H9 (cell line): ENCODE data around the gene STKLD1. TPM values are rescaled to one million over a fixed set of nuclear protein-coding genes. Genes with fewer than 3 reads are reported as not detected.

ENCODE experiments used
- DNase-seq: peaks from one replicate; pipeline ENCODE4 v3.0.0-alpha.2; 2017
- H2AFZ ChIP-seq: one replicate; pipeline ENCODE4 v1.6.1; 2013; ENCODE audit warnings: mild to moderate bottlenecking, low read length, control low read depth, moderate library complexity
- H2AK5ac ChIP-seq: 2 replicates; pipeline ENCODE4 v1.6.1; 2013; ENCODE audit warnings: low read length, control low read depth, mixed read lengths; ENCODE audit not compliant: insufficient read length
- H2BK120ac ChIP-seq: one replicate; pipeline ENCODE4 v1.6.1; 2013; ENCODE audit warnings: low read depth, mild to moderate bottlenecking, low read length, control low read depth, inconsistent platforms; ENCODE audit not compliant: poor library complexity, severe bottlenecking
- H2BK12ac ChIP-seq: 2 replicates; pipeline ENCODE4 v1.6.1; 2013; ENCODE audit warnings: low read length, control low read depth, mixed read lengths, low read depth; ENCODE audit not compliant: insufficient read length
- H2BK15ac ChIP-seq: 2 replicates; pipeline ENCODE4 v1.6.1; 2013; ENCODE audit warnings: low read depth, low read length, control low read depth
- H2BK20ac ChIP-seq: one replicate; pipeline ENCODE4 v1.6.1; 2013; ENCODE audit warnings: low read depth, mild to moderate bottlenecking, low read length, control low read depth, inconsistent platforms; ENCODE audit not compliant: poor library complexity, severe bottlenecking
- H2BK5ac ChIP-seq: 2 replicates; pipeline ENCODE4 v1.6.1; 2013; ENCODE audit warnings: low read length, control low read depth, mixed read lengths; ENCODE audit not compliant: insufficient read length
- H3K14ac ChIP-seq: 2 replicates; pipeline ENCODE4 v1.6.1; 2013; ENCODE audit warnings: low read length, control low read depth; ENCODE audit not compliant: insufficient read depth
- H3K18ac ChIP-seq: 2 replicates; pipeline ENCODE4 v1.6.1; 2013; ENCODE audit warnings: low read depth, mild to moderate bottlenecking, mixed read lengths, low read length, control low read depth; ENCODE audit not compliant: insufficient read length
- H3K23ac ChIP-seq: 2 replicates; pipeline ENCODE4 v1.6.1; 2013; ENCODE audit warnings: low read length, control low read depth, mixed read lengths, low read depth; ENCODE audit not compliant: insufficient read length
- H3K23me2 ChIP-seq: 2 replicates; pipeline ENCODE4 v1.6.1; 2013; ENCODE audit warnings: low read depth, mild to moderate bottlenecking, mixed read lengths, low read length, control low read depth; ENCODE audit not compliant: insufficient read length, poor library complexity, severe bottlenecking
- H3K27ac ChIP-seq: 2 replicates; pipeline ENCODE4 v1.5.1; 2013; ENCODE audit warnings: low read length, control low read depth, mixed read lengths, low read depth; ENCODE audit not compliant: insufficient read length
- H3K27me3 ChIP-seq: 2 replicates; pipeline ENCODE4 v1.6.1; 2013; ENCODE audit warnings: low read length, control low read depth, inconsistent platforms; ENCODE audit not compliant: insufficient read depth
- H3K4ac ChIP-seq: 2 replicates; pipeline ENCODE4 v1.6.1; 2013; ENCODE audit warnings: low read depth, mild to moderate bottlenecking, control low read depth, inconsistent platforms, low read length, moderate library complexity
- H3K4me1 ChIP-seq: 2 replicates; pipeline ENCODE4 v1.6.1; 2013; ENCODE audit warnings: low read length, control low read depth, inconsistent platforms; ENCODE audit not compliant: insufficient read depth
- H3K4me2 ChIP-seq: 2 replicates; pipeline ENCODE4 v1.6.1; 2013; ENCODE audit warnings: low read length, control low read depth, mixed read lengths; ENCODE audit not compliant: insufficient read length, insufficient read depth
- H3K56ac ChIP-seq: 2 replicates; pipeline ENCODE4 v1.6.1; 2013; ENCODE audit warnings: low read depth, mild to moderate bottlenecking, mixed read lengths, low read length, control low read depth; ENCODE audit not compliant: insufficient read length
- H3K79me1 ChIP-seq: 2 replicates; pipeline ENCODE4 v1.6.1; 2013; ENCODE audit warnings: low read depth, mild to moderate bottlenecking, moderate library complexity, low read length, control low read depth, inconsistent platforms; ENCODE audit not compliant: insufficient read depth, poor library complexity, severe bottlenecking
- H3K79me2 ChIP-seq: 2 replicates; pipeline ENCODE4 v1.6.1; 2013; ENCODE audit warnings: low read length, control low read depth, inconsistent platforms; ENCODE audit not compliant: insufficient read depth
- H3K9ac ChIP-seq: 2 replicates; pipeline ENCODE4 v1.6.1; 2013; ENCODE audit warnings: low read length, control low read depth, mixed read lengths; ENCODE audit not compliant: insufficient read length; ENCODE audit errors: extremely low read depth
- H3K9me3 ChIP-seq: one replicate; pipeline ENCODE4 v1.6.1; 2013; ENCODE audit warnings: low read depth, low read length, inconsistent platforms; ENCODE audit not compliant: control insufficient read depth
- H3T11ph ChIP-seq: one replicate; pipeline ENCODE4 v1.6.1; 2013; ENCODE audit warnings: mild to moderate bottlenecking, low read length, control low read depth, inconsistent platforms
- H4K20me1 ChIP-seq: one replicate; pipeline ENCODE4 v1.6.1; 2013; ENCODE audit not compliant: control insufficient read depth, insufficient read length, insufficient read depth
- H4K5ac ChIP-seq: 2 replicates; pipeline ENCODE4 v1.6.1; 2013; ENCODE audit warnings: low read depth, mild to moderate bottlenecking, mixed read lengths, low read length, control low read depth; ENCODE audit not compliant: insufficient read length
- H4K8ac ChIP-seq: replicated peaks from 2 replicates; pipeline ENCODE4 v1.6.1; 2013; ENCODE audit warnings: low read length, control low read depth, mixed read lengths, low read depth; ENCODE audit not compliant: insufficient read length
- H4K91ac ChIP-seq: 2 replicates; pipeline ENCODE4 v1.6.1; 2013; ENCODE audit warnings: low read depth, mild to moderate bottlenecking, moderate library complexity, mixed read lengths, low read length, control low read depth; ENCODE audit not compliant: insufficient read length
- H3K27ac Mint-ChIP-seq, 3 experiments: 2 replicates in 2 of 3; 3 replicates in 1 of 3; pipeline ENCODE4 v1.8.0; 2020 to 2021; ENCODE audit warnings: mixed read lengths in 3 of 3, mild to moderate bottlenecking in 1 of 3, moderate library complexity in 1 of 3
- H3K27me3 Mint-ChIP-seq: 2 replicates; pipeline ENCODE4 v1.8.0; 2021; ENCODE audit warnings: low read depth, mild to moderate bottlenecking, moderate library complexity, mixed read lengths
- H3K36me3 Mint-ChIP-seq, 3 experiments: 2 replicates in 2 of 3; 3 replicates in 1 of 3; pipeline ENCODE4 v1.8.0; 2020 to 2021; ENCODE audit warnings: low read depth in 3 of 3, mixed read lengths in 3 of 3; ENCODE audit not compliant: insufficient read depth in 1 of 3
- H3K4me1 Mint-ChIP-seq, 2 experiments: 2 replicates each; pipeline ENCODE4 v1.8.0; 2020; ENCODE audit warnings: mixed read lengths in 2 of 2
- H3K4me3 Mint-ChIP-seq, 2 experiments: 2 replicates in 1 of 2; 3 replicates in 1 of 2; pipeline ENCODE4 v1.8.0; 2020 to 2021; ENCODE audit warnings: mild to moderate bottlenecking in 2 of 2, mixed read lengths in 2 of 2, moderate library complexity in 1 of 2
- H3K9me3 Mint-ChIP-seq, 2 experiments: 2 replicates in 1 of 2; 3 replicates in 1 of 2; pipeline ENCODE4 v1.8.0; 2020; ENCODE audit warnings: mild to moderate bottlenecking in 2 of 2, mixed read lengths in 2 of 2, moderate library complexity in 1 of 2
- WGBS: extraction: QIAGEN DNeasy Blood & Tissue Kit; methylation state at CpG from one replicate; pipeline ENCODE4 v1.1.7; 2013; ENCODE audit warnings: missing lambda C conversion rate, low lambda C conversion rate, mixed read lengths; ENCODE audit not compliant: insufficient read length; ENCODE audit errors: extremely low coverage; 5-methylcytosine and 5-hydroxymethylcytosine counted together
- total RNA-seq: library from RNA; stranded (reverse); gene quantifications from 2 replicates; pipeline ENCODE4 v1.2.1, GENCODE V29; 2021
- TF ChIP-seq, protein P1 (sequence below): fragments of 200-600 bp; sonication (generic); conservative IDR thresholded peaks from 3 replicates; pipeline ENCODE4 v1.8.0; 2021; ENCODE audit warnings: antibody characterized with exemption, mild to moderate bottlenecking

Gene STKLD1
- total RNA-seq, 1 experiment from 2014 or later = 0.57 TPM

DNA sequence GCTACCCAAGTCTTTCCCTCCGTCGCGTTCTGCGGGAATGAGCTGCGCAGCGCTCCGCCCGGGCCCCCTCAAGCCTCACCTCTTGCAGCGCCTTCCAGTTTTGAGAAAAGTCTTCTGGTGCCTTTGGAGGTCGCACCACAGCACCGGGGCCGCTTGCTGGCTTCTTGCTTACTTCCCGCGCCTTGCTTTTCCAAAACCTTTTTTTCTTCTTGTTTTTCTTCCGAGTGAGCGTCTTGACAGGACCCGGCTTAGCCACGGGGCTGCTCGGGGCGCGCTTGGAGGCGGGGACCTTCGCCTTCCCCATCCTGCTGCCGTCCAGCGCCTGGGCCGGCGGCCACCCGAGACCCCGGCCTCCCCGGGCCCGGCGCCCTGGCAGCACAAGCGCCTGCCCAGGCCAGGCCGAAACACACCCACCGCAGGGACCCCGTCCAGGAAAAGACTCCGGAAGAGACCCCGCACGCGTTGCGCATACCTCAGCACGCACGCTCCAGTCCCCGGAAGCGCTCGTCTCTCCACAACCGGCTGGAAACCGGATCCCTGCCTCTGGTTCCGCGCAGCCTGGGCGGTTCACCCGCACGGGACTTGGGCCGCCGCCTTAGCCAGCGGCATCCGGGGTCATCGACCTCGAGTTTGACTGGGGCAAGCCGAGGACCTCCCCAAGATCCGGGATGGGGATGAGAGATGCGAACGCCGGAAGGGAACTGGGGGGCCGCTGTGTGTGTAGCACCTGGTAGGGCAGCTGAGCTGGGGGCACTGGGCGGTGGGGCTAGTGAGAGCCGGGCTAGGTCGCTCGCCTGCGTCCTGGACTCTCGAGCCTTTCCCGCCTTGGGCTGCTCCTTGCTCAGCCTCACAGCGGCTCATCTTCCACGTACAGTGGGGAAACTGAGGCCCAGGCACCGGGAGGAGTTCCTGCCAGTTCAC, 41.6 kb downstream of the STKLD1 start, which contains the start of gene REXO4:
TSS of gene REXO4 (minus strand) at position 470 of the 921 bp plus-strand sequence. CDS start at position 304, 166 bp downstream.
- TF ChIP-seq, protein P1, sequence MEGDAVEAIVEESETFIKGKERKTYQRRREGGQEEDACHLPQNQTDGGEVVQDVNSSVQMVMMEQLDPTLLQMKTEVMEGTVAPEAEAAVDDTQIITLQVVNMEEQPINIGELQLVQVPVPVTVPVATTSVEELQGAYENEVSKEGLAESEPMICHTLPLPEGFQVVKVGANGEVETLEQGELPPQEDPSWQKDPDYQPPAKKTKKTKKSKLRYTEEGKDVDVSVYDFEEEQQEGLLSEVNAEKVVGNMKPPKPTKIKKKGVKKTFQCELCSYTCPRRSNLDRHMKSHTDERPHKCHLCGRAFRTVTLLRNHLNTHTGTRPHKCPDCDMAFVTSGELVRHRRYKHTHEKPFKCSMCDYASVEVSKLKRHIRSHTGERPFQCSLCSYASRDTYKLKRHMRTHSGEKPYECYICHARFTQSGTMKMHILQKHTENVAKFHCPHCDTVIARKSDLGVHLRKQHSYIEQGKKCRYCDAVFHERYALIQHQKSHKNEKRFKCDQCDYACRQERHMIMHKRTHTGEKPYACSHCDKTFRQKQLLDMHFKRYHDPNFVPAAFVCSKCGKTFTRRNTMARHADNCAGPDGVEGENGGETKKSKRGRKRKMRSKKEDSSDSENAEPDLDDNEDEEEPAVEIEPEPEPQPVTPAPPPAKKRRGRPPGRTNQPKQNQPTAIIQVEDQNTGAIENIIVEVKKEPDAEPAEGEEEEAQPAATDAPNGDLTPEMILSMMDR = no peak
- H2BK20ac ChIP-seq = no peak within 1 kb of the TSS

More for the DNA sequence above, 41.6 kb downstream of the STKLD1 start, which contains the start of gene REXO4:
- Histone ChIP-seq H2BK12ac (no peak within 1 kb of the TSS), H3K4ac (no peak within 1 kb of the TSS), H2BK5ac (no peak within 1 kb of the TSS), H4K8ac (no peak within 1 kb of the TSS), H3K14ac (peak within 1 kb of the TSS; percentile 67), H3K9me3 (no peaks in the 10 kb centered on the region), H2AFZ (no peak within 1 kb of the TSS), H3K18ac (peak within 1 kb of the TSS; percentile 83), H4K5ac (no peak within 1 kb of the TSS), H3K79me2 (peaks cover 4% of the 10 kb centered on the region; the same call in 1 of the 2 replicates), H2BK120ac (no peak within 1 kb of the TSS), H4K91ac (no peak within 1 kb of the TSS), H3K9ac (peak within 1 kb of the TSS; percentile 64), H3K79me1 (peaks cover 6% of the 10 kb centered on the region), H3K27me3 (no peaks in the 10 kb centered on the region), H3K4me2 (peak within 1 kb of the TSS; percentile 67), H3K27ac (peak within 1 kb of the TSS; percentile 75), H3K4me1 (peaks cover 5% of the 10 kb centered on the region; the same call in 1 of the 2 replicates), H2AK5ac (no peak within 1 kb of the TSS), H3K23ac (no peak within 1 kb of the TSS), H4K20me1 (no peaks in the 10 kb centered on the region), H2BK15ac (no peak within 1 kb of the TSS), H3K23me2 (peaks cover 7% of the 10 kb centered on the region), H3K56ac (no peak within 1 kb of the TSS), H3T11ph (no peak within 1 kb of the TSS)
- DNase-seq = peak; percentile 93
- Mint-ChIP-seq H3K36me3 (peaks cover 27 to 40% (median 33%) of the 10 kb centered on the region in 3 experiments; a peak in 6 of 7 replicates), H3K9me3 (peaks cover 2 to 3% of the 10 kb centered on the region in 2 experiments; a peak in 4 of 5 replicates), H3K27me3 (no peaks in the 10 kb centered on the region; the same call in 1 of the 2 replicates), H3K4me1 (peaks cover 27 to 41% of the 10 kb centered on the region in 2 experiments), H3K4me3 (peak within 1 kb of the TSS; percentile 94 to 95), H3K27ac (peak within 1 kb of the TSS; percentile 96 to 98 (median 98))
- WGBS = no CpG with 5 or more reads among the region's 75 CpGs
